SU-DHL-6 (cell line): Measurements from ENCODE around the gene CHCHD3.

Experiments
- H2AFZ ChIP-seq: fragments of 200-600 bp; sonication (generic); 2 replicates; pipeline ENCODE4 v1.6.1; 2014; ENCODE audit warnings: low read depth, mild to moderate bottlenecking, moderate library complexity, mixed read lengths, antibody characterized with exemption, low read length; ENCODE audit not compliant: severe bottlenecking
- H3F3A ChIP-seq: fragments of 200-600 bp; shearing (Covaris generic); 2 replicates; pipeline ENCODE4 v1.6.0; 2016; ENCODE audit warnings: antibody characterized with exemption, mild to moderate bottlenecking; ENCODE audit not compliant: insufficient read depth
- H3K27ac ChIP-seq: fragments of 200-600 bp; sonication (generic); 2 replicates; pipeline ENCODE4 v1.5.1; 2016; ENCODE audit warnings: low read depth, mild to moderate bottlenecking, low read length, moderate library complexity, mixed read lengths
- H3K27me3 ChIP-seq: fragments of 200-600 bp; sonication (generic), shearing (Covaris generic); 2 replicates; pipeline ENCODE4 v1.6.0; 2014; ENCODE audit warnings: mild to moderate bottlenecking, low read length
- H3K36me3 ChIP-seq: fragments of 200-600 bp; sonication (generic); 2 replicates; pipeline ENCODE4 v1.6.1; 2014; ENCODE audit warnings: mild to moderate bottlenecking, low read length, mixed read lengths
- H3K4me2 ChIP-seq: fragments of 300-600, 200-600 bp; shearing (Covaris generic), sonication (generic); 2 replicates; pipeline ENCODE4 v1.6.0; 2014; ENCODE audit warnings: low read length, low read depth, mild to moderate bottlenecking; ENCODE audit not compliant: poor library complexity, severe bottlenecking
- H3K4me3 ChIP-seq: fragments of 200-600 bp; sonication (generic); 2 replicates; pipeline ENCODE4 v1.5.1; 2014; ENCODE audit warnings: antibody characterized with exemption, low read length, mild to moderate bottlenecking, mixed read lengths; ENCODE audit not compliant: insufficient read depth, poor library complexity, severe bottlenecking
- H3K79me2 ChIP-seq: fragments of 200-600 bp; sonication (generic); 2 replicates; pipeline ENCODE4 v1.6.1; 2014; ENCODE audit warnings: mild to moderate bottlenecking, low read length, moderate library complexity; ENCODE audit not compliant: insufficient read depth
- H3K9ac ChIP-seq: fragments of 200-600 bp; sonication (generic); 2 replicates; pipeline ENCODE4 v1.7.0; 2014; ENCODE audit warnings: mild to moderate bottlenecking, low read length
- H3K9me2 ChIP-seq: fragments of 200-600 bp; sonication (generic); replicated peaks from 2 replicates; pipeline ENCODE4 v1.6.1; 2014; ENCODE audit warnings: low read length; ENCODE audit not compliant: insufficient read depth
- H3K9me3 ChIP-seq: fragments of 200-600 bp; sonication (generic); 2 replicates; pipeline ENCODE4 v1.6.1; 2014; ENCODE audit warnings: low read length, mixed read lengths; ENCODE audit not compliant: insufficient read depth
- H4K20me1 ChIP-seq: fragments of 200-600 bp; sonication (generic); 2 replicates; pipeline ENCODE4 v1.6.1; 2014; ENCODE audit warnings: low read depth, mild to moderate bottlenecking, antibody characterized with exemption, low read length, moderate library complexity, mixed read lengths
- CTCF ChIP-seq: fragments of 200-600 bp; sonication (generic); IDR thresholded peaks from one replicate; pipeline ENCODE4 v1.5.1; 2017; ENCODE audit warnings: antibody characterized with exemption, mild to moderate bottlenecking, low read length, moderate library complexity; ENCODE audit not compliant: insufficient read depth, poor library complexity, severe bottlenecking
- EZH2phosphoT487 ChIP-seq: fragments of 200-600 bp; sonication (generic), shearing (Covaris generic); conservative IDR thresholded peaks from 2 replicates; pipeline ENCODE4 v1.6.1; 2018; ENCODE audit warnings: mild to moderate bottlenecking, antibody characterized with exemption, low read length, moderate library complexity, mixed read lengths

Gene CHCHD3

GRCh38 chr7:132799081-132799413 lies 282.8 kb downstream of the CHCHD3 start:
- Histone ChIP-seq H2AFZ (no peak overlapping the region), H3K9ac (no peak overlapping the region), H4K20me1 (no peaks in the 10 kb centered on the region), H3K36me3 (no peaks in the 10 kb centered on the region), H3K79me2 (no peaks in the 10 kb centered on the region), H3K4me2 (no peak overlapping the region), H3K27me3 (no peaks in the 10 kb centered on the region), H3K4me3 (no peak overlapping the region), H3K9me2 (no peaks in the 10 kb centered on the region), H3K27ac (no peak overlapping the region), H3F3A (no peaks in the 10 kb centered on the region), H3K9me3 (no peaks in the 10 kb centered on the region)
- TF ChIP-seq EZH2phosphoT487 (no peak), CTCF (no peak)

GRCh38 chr7:132797152-132797551 lies 284.7 kb downstream of the CHCHD3 start:
- Histone ChIP-seq H3F3A (no peaks in the 10 kb centered on the region), H3K36me3 (no peaks in the 10 kb centered on the region), H3K9me3 (no peaks in the 10 kb centered on the region), H3K4me2 (no peak overlapping the region), H3K27ac (no peak overlapping the region), H3K9ac (no peak overlapping the region), H2AFZ (no peak overlapping the region), H3K27me3 (no peaks in the 10 kb centered on the region), H3K79me2 (no peaks in the 10 kb centered on the region), H4K20me1 (no peaks in the 10 kb centered on the region), H3K9me2 (no peaks in the 10 kb centered on the region), H3K4me3 (no peak overlapping the region)
- TF ChIP-seq CTCF (no peak), EZH2phosphoT487 (no peak)

GRCh38 chr7:132793474-132793873 lies 288.4 kb downstream of the CHCHD3 start:
- H3K27ac ChIP-seq, result no peak overlapping the region
- no peak overlapping the region for H3K4me2 ChIP-seq
- no peaks in the 10 kb centered on the region for H3K9me3 ChIP-seq
- H3K4me3 ChIP-seq, result no peak overlapping the region
- H3K79me2 ChIP-seq, result no peaks in the 10 kb centered on the region
- H3K27me3 ChIP-seq, result no peaks in the 10 kb centered on the region
- no peaks in the 10 kb centered on the region for H3F3A ChIP-seq
- H2AFZ ChIP-seq, result no peak overlapping the region
- no peaks in the 10 kb centered on the region for H3K36me3 ChIP-seq
- TF ChIP-seq CTCF, result no peak
- TF ChIP-seq EZH2phosphoT487, result no peak
- no peak overlapping the region for H3K9ac ChIP-seq
- no peaks in the 10 kb centered on the region for H4K20me1 ChIP-seq
- no peaks in the 10 kb centered on the region for H3K9me2 ChIP-seq

GRCh38 chr7:132791036-132791435 lies 290.9 kb downstream of the CHCHD3 start:
- H3K9ac ChIP-seq, result no peak overlapping the region
- no peak for TF ChIP-seq CTCF
- TF ChIP-seq EZH2phosphoT487, result no peak
- H3K36me3 ChIP-seq, result no peaks in the 10 kb centered on the region
- H3K27ac ChIP-seq, result no peak overlapping the region
- no peak overlapping the region for H3K4me2 ChIP-seq
- no peaks in the 10 kb centered on the region for H3K27me3 ChIP-seq
- H3F3A ChIP-seq, result no peaks in the 10 kb centered on the region
- H2AFZ ChIP-seq, result no peak overlapping the region
- H3K9me2 ChIP-seq, result no peaks in the 10 kb centered on the region
- H4K20me1 ChIP-seq, result no peaks in the 10 kb centered on the region
- H3K4me3 ChIP-seq, result no peak overlapping the region
- no peaks in the 10 kb centered on the region for H3K79me2 ChIP-seq
- no peaks in the 10 kb centered on the region for H3K9me3 ChIP-seq
